M059J (cell line): ENCODE measurements around the gene MAGEB16. TPM values are rescaled to one million over a fixed set of nuclear protein-coding genes. Genes with fewer than 3 reads are reported as not detected.

Experiments used
- DNase-seq: peaks from one replicate; pipeline ENCODE4 v3.0.0-alpha.2; 2012; ENCODE audit warnings: low read depth
- total RNA-seq: library from RNA; depleted of rRNA; stranded (reverse); fragments of >200 nt; shearing (Covaris generic); gene quantifications from 2 replicates; pipeline ENCODE4 v1.2.3, GENCODE V29; 2014; rRNA removed

MAGEB16 gene
- total RNA-seq: not detected in 2 replicates

GRCh38 chrX:35798042-35798441 is at the start of gene MAGEB16:
TSS of gene MAGEB16 (plus strand) at chrX:35798342. CDS start at chrX:35802197, 3,855 bp downstream.
- DNase-seq: no peak

GRCh38 chrX:35773958-35774564 is 24.1 kb upstream of the MAGEB16 start:
- DNase-seq: no peak

GRCh38 chrX:35785075-35785474 is 13.1 kb upstream of the MAGEB16 start:
- DNase-seq: no peak

DNA sequence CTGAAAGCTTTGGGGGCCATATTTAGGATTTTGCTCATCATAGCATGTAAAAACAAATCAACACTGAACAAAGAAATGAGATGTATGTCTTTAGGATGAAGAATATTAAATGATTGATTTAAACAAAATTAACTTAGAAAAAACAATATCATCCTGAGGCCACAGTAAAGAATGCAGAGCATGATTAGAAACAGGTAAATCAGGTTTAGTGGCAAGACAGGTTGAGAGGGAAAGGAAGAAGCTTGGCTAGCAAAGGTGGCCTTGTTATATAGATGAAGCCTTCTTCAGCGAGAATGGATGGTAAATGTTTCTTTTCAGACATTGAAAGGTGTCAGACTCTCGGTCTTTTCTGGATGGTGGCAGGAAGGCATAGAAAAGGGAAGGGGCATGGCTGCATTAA is 11.9 kb upstream of the MAGEB16 start:
- DNase-seq: no peak

DNA sequence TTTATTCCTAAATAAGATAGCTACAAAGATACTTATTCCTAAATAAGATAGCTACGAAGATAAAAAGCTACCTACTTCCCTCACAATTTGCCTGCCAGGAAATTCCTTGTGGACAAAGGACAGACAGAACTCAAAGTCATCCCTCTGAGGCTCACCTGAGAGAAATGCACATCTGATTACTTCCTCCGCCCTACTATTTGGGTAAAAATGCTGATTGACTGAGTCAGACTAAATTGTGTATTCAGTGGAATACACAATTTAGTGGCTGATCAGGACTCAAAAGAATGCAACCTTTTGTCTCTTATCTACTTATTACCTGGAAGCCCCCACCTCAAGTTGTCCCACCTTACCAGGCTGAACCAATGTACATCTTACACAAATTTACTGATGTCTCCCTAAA is 10.3 kb upstream of the MAGEB16 start:
- DNase-seq: no peak

DNA sequence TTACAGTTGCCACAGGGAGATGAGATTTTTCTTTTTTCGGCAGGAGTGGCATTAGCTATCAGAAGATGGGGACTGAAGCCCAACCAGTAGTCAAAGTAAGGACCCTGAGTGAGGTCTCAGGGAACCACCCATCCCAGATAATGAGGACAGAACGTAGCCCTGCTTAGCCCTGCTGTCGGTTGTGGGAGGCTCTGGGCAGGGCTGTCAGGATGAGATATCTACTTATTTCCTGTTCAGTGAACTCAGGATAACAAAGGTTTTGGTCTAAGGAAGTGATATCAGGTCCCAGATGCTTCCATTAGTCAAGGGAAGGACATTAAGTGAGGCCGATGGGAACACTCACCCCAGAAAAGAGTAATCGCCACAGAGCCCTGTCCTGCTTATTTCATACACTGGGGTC is 2.3 kb downstream of the MAGEB16 start:
- no peak for DNase-seq

DNA sequence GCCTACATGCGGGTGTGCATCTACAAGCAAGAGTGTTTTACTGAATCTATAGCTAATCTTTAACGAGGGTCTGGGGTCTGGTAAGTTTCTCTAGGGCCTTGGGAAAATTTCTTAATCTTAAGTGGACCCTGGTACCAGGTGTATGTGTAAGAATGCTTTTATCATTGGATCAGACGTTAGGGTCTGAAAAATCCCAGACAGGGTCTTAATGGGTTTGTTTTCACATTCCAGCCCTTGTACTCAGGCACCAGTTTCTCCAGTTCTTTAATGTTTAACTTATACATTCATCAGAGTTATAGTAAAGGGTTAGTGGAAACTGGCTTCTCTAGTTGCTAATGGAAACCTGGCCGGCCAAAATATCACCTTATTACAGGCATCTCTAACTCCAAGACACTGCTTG is 11.6 kb downstream of the MAGEB16 start:
- DNase-seq: no peak

DNA sequence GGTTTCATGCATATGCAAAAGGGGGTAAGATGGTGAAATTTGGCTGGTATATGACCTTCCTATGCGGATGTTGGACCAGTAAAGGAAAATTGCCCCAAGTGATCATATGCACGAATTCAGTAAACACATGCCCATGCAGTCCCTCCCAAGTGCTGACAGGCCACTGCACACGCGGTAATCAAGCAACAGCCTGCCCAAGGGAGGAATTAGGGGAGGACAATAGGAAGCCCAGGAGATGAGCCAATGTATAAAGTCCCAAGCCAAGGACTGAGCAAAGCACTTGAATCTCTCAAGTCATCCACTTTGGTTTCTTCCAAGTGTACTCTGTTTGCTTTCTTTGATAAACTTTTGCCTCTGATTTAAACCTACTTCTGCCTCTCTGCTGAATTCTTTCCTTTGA is 21.1 kb downstream of the MAGEB16 start:
- no peak for DNase-seq

- no peak for DNase-seq
These were observed 28.4 kb downstream of the MAGEB16 start for GRCh38 chrX:35826503-35826902.

GRCh38 chrX:35829501-35829900 is 31.4 kb downstream of the MAGEB16 start:
- DNase-seq: no peak

- no peak for DNase-seq
These were observed 43.7 kb downstream of the MAGEB16 start for GRCh38 chrX:35841872-35842271.

DNA sequence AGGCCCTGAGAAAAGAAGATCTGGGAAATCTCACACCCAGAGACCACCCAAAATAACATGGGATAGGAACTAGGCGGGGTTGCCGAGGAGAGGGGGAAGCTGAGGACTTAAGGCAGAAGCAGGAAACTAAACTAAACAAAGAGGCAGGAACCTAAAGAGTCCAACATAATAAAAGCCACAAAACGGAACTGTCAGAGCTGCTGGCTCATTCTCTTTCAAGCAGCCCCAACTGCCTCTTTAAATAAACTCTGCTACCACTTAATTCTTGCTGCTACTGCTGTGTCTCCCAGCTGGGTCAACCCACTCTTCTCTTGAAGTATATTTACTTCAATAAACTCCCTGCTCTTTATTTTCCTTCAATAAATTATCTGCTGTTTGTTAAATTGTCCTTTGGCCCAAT is 44.5 kb downstream of the MAGEB16 start:
- no peak for DNase-seq

- no peak for DNase-seq
These were observed 49.6 kb downstream of the MAGEB16 start for GRCh38 chrX:35847736-35848135.

Other genes with a start within 250 kb of the MAGEB16 start
- 0.05 TPM in 1 of 2 replicates, not detected in the other for gene CFAP47, start 121.4 kb downstream of the MAGEB16 start, total RNA-seq